ENCODE results near the gene RTN4IP1. TPM values are rescaled to one million over a fixed set of nuclear protein-coding genes. Genes with fewer than 3 reads are reported as not detected.

The RTN4IP1 gene
- total and polyA plus RNA-seq, 2 of the 13 experiments (the other 11 are each of a cell fraction or from before 2014, with no cell fraction given) = 5.5 to 17.2 TPM

DNA sequence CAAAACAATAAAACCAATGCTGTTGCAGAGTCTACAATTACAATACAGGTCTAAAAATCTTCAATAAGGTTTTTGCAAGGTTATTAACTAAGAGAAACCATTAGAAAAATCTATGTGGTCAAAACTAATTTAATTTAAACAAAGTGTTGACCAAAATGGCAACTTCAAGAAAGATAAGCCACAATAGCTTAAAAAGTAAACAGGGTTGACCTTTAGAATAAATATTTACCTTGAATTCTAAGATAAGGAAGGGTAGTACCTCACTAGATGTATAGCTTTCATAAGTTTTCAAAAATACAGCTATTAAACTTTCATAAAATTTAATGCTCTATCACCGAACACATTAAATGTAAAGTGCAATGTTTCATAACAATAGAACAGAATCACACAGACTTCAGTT lies 11.4 kb downstream of the RTN4IP1 start (continued):
- TF ChIP-seq, protein P1, sequence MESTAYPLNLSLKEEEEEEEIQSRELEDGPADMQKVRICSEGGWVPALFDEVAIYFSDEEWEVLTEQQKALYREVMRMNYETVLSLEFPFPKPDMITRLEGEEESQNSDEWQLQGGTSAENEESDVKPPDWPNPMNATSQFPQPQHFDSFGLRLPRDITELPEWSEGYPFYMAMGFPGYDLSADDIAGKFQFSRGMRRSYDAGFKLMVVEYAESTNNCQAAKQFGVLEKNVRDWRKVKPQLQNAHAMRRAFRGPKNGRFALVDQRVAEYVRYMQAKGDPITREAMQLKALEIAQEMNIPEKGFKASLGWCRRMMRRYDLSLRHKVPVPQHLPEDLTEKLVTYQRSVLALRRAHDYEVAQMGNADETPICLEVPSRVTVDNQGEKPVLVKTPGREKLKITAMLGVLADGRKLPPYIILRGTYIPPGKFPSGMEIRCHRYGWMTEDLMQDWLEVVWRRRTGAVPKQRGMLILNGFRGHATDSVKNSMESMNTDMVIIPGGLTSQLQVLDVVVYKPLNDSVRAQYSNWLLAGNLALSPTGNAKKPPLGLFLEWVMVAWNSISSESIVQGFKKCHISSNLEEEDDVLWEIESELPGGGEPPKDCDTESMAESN (CRISPR knock-in tag; conservative IDR thresholded peaks at IDR 0.05) = no peak

DNA sequence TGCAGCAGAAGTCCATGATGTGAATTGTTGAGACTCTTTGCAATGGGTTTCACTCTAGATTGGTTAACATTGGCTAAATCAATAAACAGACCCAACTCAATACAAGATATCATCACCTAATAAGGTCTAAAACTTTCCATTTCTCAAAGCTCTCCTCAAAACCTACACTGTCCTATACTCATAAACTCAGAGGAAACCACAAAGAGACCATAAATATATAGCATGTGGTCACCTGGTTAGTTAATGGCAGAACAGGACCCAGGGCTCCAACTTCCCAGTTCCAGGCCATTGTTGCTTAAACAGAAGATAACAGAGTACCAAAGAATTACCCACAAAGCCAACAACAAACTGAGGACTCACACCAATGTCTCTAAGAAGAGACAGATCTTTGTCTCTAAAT lies 12.0 kb downstream of the RTN4IP1 start:
- intact Hi-C loops (cut with micrococcal nuclease; ENCODE audit: unreplicated experiment) = no loop called here
- no peak for ATAC-seq
- Histone ChIP-seq H3K4me1 (ENCODE audit: insufficient read depth, low read length) (peaks cover 52% of the 10 kb centered on the region), H3K4me3 (replicated peaks in 1 of 3; ENCODE audit: insufficient read depth in 1 of 3, low read depth in 2 of 3, low read length in 3 of 3) (no peak overlapping the region), H3K9ac (ENCODE audit: insufficient read depth, low read depth, low read length) (no peak overlapping the region), H3K9me3 (ENCODE audit: low read length) (no peaks in the 10 kb centered on the region; the same call in 1 of the 2 replicates), H3K27me3 (ENCODE audit: control insufficient read depth in 1 of 2, insufficient read depth in 2 of 2, low read length in 2 of 2) (no peaks in the 10 kb centered on the region), H3K36me3 (replicated peaks in 1 of 2; ENCODE audit: control insufficient read depth in 1 of 2, insufficient read depth in 2 of 2, low read length in 2 of 2) (no peaks in the 10 kb centered on the region; a peak in 1 of 5 replicates), H3K79me2 (ENCODE audit: insufficient read depth, low read length) (no peaks in the 10 kb centered on the region), H3K27ac (ENCODE audit: extremely low read length, insufficient read depth, low read length) (no peak overlapping the region), H3K4me2 (ENCODE audit: low read depth, low read length) (no peak overlapping the region), H2AFZ (ENCODE audit: low read length) (no peak overlapping the region), H4K20me1 (ENCODE audit: insufficient read depth, low read length) (no peaks in the 10 kb centered on the region)
- no peak for DNase-seq (ENCODE audit: low spot score)
- BruUV-seq (replicated peaks) = no TSS peak
- in situ Hi-C loops (cut with HindIII; ENCODE audit: extremely low pct_ligation_motif_present, low pct_unique_long_range_greater_than_20kb) = no loop called here
- no peak for TF ChIP-seq RAD51 (IDR thresholded peaks at IDR 0.05; ENCODE audit: borderline replicate concordance)
- TF ChIP-seq, protein P2, sequence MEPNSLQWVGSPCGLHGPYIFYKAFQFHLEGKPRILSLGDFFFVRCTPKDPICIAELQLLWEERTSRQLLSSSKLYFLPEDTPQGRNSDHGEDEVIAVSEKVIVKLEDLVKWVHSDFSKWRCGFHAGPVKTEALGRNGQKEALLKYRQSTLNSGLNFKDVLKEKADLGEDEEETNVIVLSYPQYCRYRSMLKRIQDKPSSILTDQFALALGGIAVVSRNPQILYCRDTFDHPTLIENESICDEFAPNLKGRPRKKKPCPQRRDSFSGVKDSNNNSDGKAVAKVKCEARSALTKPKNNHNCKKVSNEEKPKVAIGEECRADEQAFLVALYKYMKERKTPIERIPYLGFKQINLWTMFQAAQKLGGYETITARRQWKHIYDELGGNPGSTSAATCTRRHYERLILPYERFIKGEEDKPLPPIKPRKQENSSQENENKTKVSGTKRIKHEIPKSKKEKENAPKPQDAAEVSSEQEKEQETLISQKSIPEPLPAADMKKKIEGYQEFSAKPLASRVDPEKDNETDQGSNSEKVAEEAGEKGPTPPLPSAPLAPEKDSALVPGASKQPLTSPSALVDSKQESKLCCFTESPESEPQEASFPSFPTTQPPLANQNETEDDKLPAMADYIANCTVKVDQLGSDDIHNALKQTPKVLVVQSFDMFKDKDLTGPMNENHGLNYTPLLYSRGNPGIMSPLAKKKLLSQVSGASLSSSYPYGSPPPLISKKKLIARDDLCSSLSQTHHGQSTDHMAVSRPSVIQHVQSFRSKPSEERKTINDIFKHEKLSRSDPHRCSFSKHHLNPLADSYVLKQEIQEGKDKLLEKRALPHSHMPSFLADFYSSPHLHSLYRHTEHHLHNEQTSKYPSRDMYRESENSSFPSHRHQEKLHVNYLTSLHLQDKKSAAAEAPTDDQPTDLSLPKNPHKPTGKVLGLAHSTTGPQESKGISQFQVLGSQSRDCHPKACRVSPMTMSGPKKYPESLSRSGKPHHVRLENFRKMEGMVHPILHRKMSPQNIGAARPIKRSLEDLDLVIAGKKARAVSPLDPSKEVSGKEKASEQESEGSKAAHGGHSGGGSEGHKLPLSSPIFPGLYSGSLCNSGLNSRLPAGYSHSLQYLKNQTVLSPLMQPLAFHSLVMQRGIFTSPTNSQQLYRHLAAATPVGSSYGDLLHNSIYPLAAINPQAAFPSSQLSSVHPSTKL (CRISPR knock-in tag; IDR thresholded peaks at IDR 0.05) = no peak
- no peak for TF ChIP-seq ZNF577 (CRISPR knock-in tag; IDR thresholded peaks at IDR 0.05; ENCODE audit: borderline replicate concordance, low read depth)
- no peak for TF ChIP-seq GABPA (IDR thresholded peaks at IDR 0.05; ENCODE audit: low read depth, low read length)
- TF ChIP-seq GABPA (CRISPR knock-in tag; IDR thresholded peaks at IDR 0.05; ENCODE audit: low read depth) = no peak
- TF ChIP-seq ZNF720 (CRISPR knock-in tag; IDR thresholded peaks at IDR 0.05) = no peak
- TF ChIP-seq, protein P3, sequence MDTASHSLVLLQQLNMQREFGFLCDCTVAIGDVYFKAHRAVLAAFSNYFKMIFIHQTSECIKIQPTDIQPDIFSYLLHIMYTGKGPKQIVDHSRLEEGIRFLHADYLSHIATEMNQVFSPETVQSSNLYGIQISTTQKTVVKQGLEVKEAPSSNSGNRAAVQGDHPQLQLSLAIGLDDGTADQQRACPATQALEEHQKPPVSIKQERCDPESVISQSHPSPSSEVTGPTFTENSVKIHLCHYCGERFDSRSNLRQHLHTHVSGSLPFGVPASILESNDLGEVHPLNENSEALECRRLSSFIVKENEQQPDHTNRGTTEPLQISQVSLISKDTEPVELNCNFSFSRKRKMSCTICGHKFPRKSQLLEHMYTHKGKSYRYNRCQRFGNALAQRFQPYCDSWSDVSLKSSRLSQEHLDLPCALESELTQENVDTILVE (CRISPR knock-in tag; IDR thresholded peaks at IDR 0.05) = no peak
- ChIA-PET POLR2A (no interaction called here), CTCF (ENCODE audit: low intra/inter-chr PET ratio, low total read pairs) (no interaction called here)
- no peak for FAIRE-seq

Measured in HepG2 (cell line).